HG02623 (cell line): ENCODE measurements around the gene FABP1.

Source experiments
- ATAC-seq: cut with Tn5 transposase; IDR thresholded peaks from one replicate; pipeline ENCODE4 v1.9.1; 2021; ENCODE audit warnings: moderate library complexity; ENCODE audit not compliant: unreplicated experiment

Gene FABP1

GRCh38 chr2:88137833-88138232 is 10.0 kb upstream of the FABP1 start:
- no peak for ATAC-seq

- no peak for ATAC-seq
Observed at GRCh38 chr2:88136817-88137216, 9.0 kb upstream of the FABP1 start.

GRCh38 chr2:88133875-88134274 is 6.0 kb upstream of the FABP1 start:
- no peak for ATAC-seq

GRCh38 chr2:88131999-88132368 is 4.1 kb upstream of the FABP1 start:
- no peak for ATAC-seq

- no peak for ATAC-seq
Observed at GRCh38 chr2:88131201-88131998, 3.5 kb upstream of the FABP1 start.

GRCh38 chr2:88129313-88129959 is 1.6 kb upstream of the FABP1 start:
- no peak for ATAC-seq

GRCh38 chr2:88128654-88129312 is 921 bp upstream of the FABP1 start:
- ATAC-seq, result no peak

GRCh38 chr2:88127638-88127887 is 299 bp downstream of the FABP1 start:
- ATAC-seq, result no peak

GRCh38 chr2:88126772-88127637 is 857 bp downstream of the FABP1 start:
- no peak for ATAC-seq

- no peak for ATAC-seq
Observed at GRCh38 chr2:88125924-88126771, 1.7 kb downstream of the FABP1 start.

- no peak for ATAC-seq
Observed at GRCh38 chr2:88125344-88125923, 2.4 kb downstream of the FABP1 start.

- ATAC-seq, result no peak
Observed at GRCh38 chr2:88123975-88124917, 3.6 kb downstream of the FABP1 start.

GRCh38 chr2:88123164-88123974 is 4.5 kb downstream of the FABP1 start:
- ATAC-seq, result no peak

- no peak for ATAC-seq
Observed at GRCh38 chr2:88122141-88122884, 5.5 kb downstream of the FABP1 start.

GRCh38 chr2:88121678-88122077 is 6.2 kb downstream of the FABP1 start:
- ATAC-seq, result no peak

GRCh38 chr2:88117973-88118372 is 9.9 kb downstream of the FABP1 start:
- no peak for ATAC-seq

GRCh38 chr2:88116669-88117432 is 11.0 kb downstream of the FABP1 start:
- ATAC-seq, result no peak
